Measurements from ENCODE around the gene CLPTM1L. TPM values are rescaled to one million over a fixed set of nuclear protein-coding genes. Genes with fewer than 3 reads are reported as not detected.
"Not testable (repeated sequence)": the region's sequence is repeated elsewhere in the genome, so short reads cannot be mapped to it uniquely, and the experiment has no call there.

The CLPTM1L gene
- total RNA-seq, 1 experiment from 2014 or later: 925 TPM

GRCh38 chr5:1297243-1297642 lies 47.7 kb downstream of the CLPTM1L start:
- H3K27me3 ChIP-seq: peaks cover 10% of the 10 kb centered on the region
- peaks cover 2% of the 10 kb centered on the region; the same call in 1 of the 2 replicates for H3K9me3 ChIP-seq
- no peak for DNase-seq
- H3K36me3 ChIP-seq: no peaks in the 10 kb centered on the region
- no peak overlapping the region for H3K4me3 ChIP-seq

GRCh38 chr5:1295650-1296037 lies 49.3 kb downstream of the CLPTM1L start:
- DNase-seq: no peak
- peaks cover 4% of the 10 kb centered on the region; the same call in 1 of the 2 replicates for H3K27me3 ChIP-seq
- no peaks in the 10 kb centered on the region for H3K36me3 ChIP-seq
- H3K9me3 ChIP-seq: no peaks in the 10 kb centered on the region
- no peak overlapping the region for H3K4me3 ChIP-seq

- peaks cover 4% of the 10 kb centered on the region; the same call in 1 of the 2 replicates for H3K27me3 ChIP-seq
- DNase-seq: peak; percentile 64
Observed at GRCh38 chr5:1294835-1295649, 49.9 kb downstream of the CLPTM1L start, which contains the start of gene TERT. Gene TERT (minus strand): TSS chr5:1295068. CDS start chr5:1294989, 79 bp downstream.

GRCh38 chr5:1294206-1294834 lies 50.6 kb downstream of the CLPTM1L start:
- peaks cover 4% of the 10 kb centered on the region; the same call in 1 of the 2 replicates for H3K27me3 ChIP-seq
- no peak for DNase-seq
- H3K4me3 ChIP-seq: peak overlapping the region; percentile 29
- no peaks in the 10 kb centered on the region for H3K36me3 ChIP-seq
- no peaks in the 10 kb centered on the region for H3K9me3 ChIP-seq

More at GRCh38 chr5:1294835-1295649, 49.9 kb downstream of the CLPTM1L start, which contains the start of gene TERT:
- Histone ChIP-seq H3K4me3 (peak within 1 kb of the TSS; percentile 29), H3K36me3 (no peaks in the 10 kb centered on the region), H3K9me3 (no peaks in the 10 kb centered on the region)

- H3K4me3 ChIP-seq: no peak overlapping the region
- 0 out of 2 replicates have a peak, but pooled peaks cover 1% of the 10 kb centered on the region for H3K9me3 ChIP-seq
- H3K27me3 ChIP-seq: peaks cover 4% of the 10 kb centered on the region; the same call in 1 of the 2 replicates
- no peak for DNase-seq
- no peaks in the 10 kb centered on the region for H3K36me3 ChIP-seq
Observed at GRCh38 chr5:1293416-1294205, 51.3 kb downstream of the CLPTM1L start.

- Histone ChIP-seq H3K27me3 (peaks cover 4% of the 10 kb centered on the region; the same call in 1 of the 2 replicates), H3K36me3 (no peaks in the 10 kb centered on the region), H3K4me3 (no peak overlapping the region), H3K9me3 (peaks cover 2% of the 10 kb centered on the region; the same call in 1 of the 2 replicates)
- no peak for DNase-seq
Observed at GRCh38 chr5:1292846-1293415, 52.0 kb downstream of the CLPTM1L start.

- DNase-seq: no peak
- H3K27me3 ChIP-seq: peaks cover 4% of the 10 kb centered on the region; the same call in 1 of the 2 replicates
- no peak overlapping the region for H3K4me3 ChIP-seq
- no peaks in the 10 kb centered on the region for H3K36me3 ChIP-seq
- H3K9me3 ChIP-seq: peaks cover 2% of the 10 kb centered on the region; the same call in 1 of the 2 replicates
Observed at GRCh38 chr5:1292139-1292538, 52.8 kb downstream of the CLPTM1L start.

GRCh38 chr5:1291611-1292080 lies 53.3 kb downstream of the CLPTM1L start:
- Histone ChIP-seq H3K27me3 (peaks cover 4% of the 10 kb centered on the region; the same call in 1 of the 2 replicates), H3K36me3 (no peaks in the 10 kb centered on the region), H3K9me3 (peaks cover 2% of the 10 kb centered on the region; the same call in 1 of the 2 replicates), H3K4me3 (no peak overlapping the region)
- no peak for DNase-seq

GRCh38 chr5:1290956-1291355 lies 53.9 kb downstream of the CLPTM1L start:
- H3K9me3 ChIP-seq, H3K27me3 ChIP-seq, H3K4me3 ChIP-seq, H3K36me3 ChIP-seq, DNase-seq: not testable (repeated sequence)

GRCh38 chr5:1289559-1289958 lies 55.3 kb downstream of the CLPTM1L start:
- not testable (repeated sequence) for H3K36me3 ChIP-seq, H3K4me3 ChIP-seq, H3K9me3 ChIP-seq, DNase-seq, H3K27me3 ChIP-seq

GRCh38 chr5:1288439-1289335 lies 56.2 kb downstream of the CLPTM1L start:
- Histone ChIP-seq H3K36me3 (no peaks in the 10 kb centered on the region), H3K27me3 (no peaks in the 10 kb centered on the region), H3K9me3 (peaks cover 2% of the 10 kb centered on the region; the same call in 1 of the 2 replicates), H3K4me3 (no peak overlapping the region)
- no peak for DNase-seq

GRCh38 chr5:1285883-1286291 lies 59.0 kb downstream of the CLPTM1L start:
- Histone ChIP-seq H3K9me3 (peaks cover 2% of the 10 kb centered on the region; the same call in 1 of the 2 replicates), H3K27me3 (no peaks in the 10 kb centered on the region), H3K36me3 (no peaks in the 10 kb centered on the region), H3K4me3 (no peak overlapping the region)
- DNase-seq: no peak

GRCh38 chr5:1285141-1285540 lies 59.8 kb downstream of the CLPTM1L start:
- no peaks in the 10 kb centered on the region for H3K27me3 ChIP-seq
- peaks cover 2% of the 10 kb centered on the region; the same call in 1 of the 2 replicates for H3K9me3 ChIP-seq
- H3K36me3 ChIP-seq: no peaks in the 10 kb centered on the region
- no peak for DNase-seq
- no peak overlapping the region for H3K4me3 ChIP-seq

- H3K4me3 ChIP-seq, DNase-seq, H3K36me3 ChIP-seq, H3K27me3 ChIP-seq, H3K9me3 ChIP-seq: not testable (repeated sequence)
Observed at GRCh38 chr5:1284336-1284970, 60.4 kb downstream of the CLPTM1L start.

GRCh38 chr5:1283729-1284041 lies 61.2 kb downstream of the CLPTM1L start:
- H3K9me3 ChIP-seq, H3K36me3 ChIP-seq, H3K27me3 ChIP-seq, H3K4me3 ChIP-seq: not testable (repeated sequence)
- peak; percentile 46 for DNase-seq

All from MG63 (cell line).